ENCODE data around the gene ATG101. TPM values are rescaled to one million over a fixed set of nuclear protein-coding genes. Genes with fewer than 3 reads are reported as not detected.
A peak's percentile ranks its signal among the peaks of the same experiment; 100 is the strongest.

ATG101 gene
- total and polyA plus RNA-seq, 2 of the 13 experiments (the other 11 are each of a cell fraction or from before 2014, with no cell fraction given), result 58.2 to 67.7 TPM

DNA sequence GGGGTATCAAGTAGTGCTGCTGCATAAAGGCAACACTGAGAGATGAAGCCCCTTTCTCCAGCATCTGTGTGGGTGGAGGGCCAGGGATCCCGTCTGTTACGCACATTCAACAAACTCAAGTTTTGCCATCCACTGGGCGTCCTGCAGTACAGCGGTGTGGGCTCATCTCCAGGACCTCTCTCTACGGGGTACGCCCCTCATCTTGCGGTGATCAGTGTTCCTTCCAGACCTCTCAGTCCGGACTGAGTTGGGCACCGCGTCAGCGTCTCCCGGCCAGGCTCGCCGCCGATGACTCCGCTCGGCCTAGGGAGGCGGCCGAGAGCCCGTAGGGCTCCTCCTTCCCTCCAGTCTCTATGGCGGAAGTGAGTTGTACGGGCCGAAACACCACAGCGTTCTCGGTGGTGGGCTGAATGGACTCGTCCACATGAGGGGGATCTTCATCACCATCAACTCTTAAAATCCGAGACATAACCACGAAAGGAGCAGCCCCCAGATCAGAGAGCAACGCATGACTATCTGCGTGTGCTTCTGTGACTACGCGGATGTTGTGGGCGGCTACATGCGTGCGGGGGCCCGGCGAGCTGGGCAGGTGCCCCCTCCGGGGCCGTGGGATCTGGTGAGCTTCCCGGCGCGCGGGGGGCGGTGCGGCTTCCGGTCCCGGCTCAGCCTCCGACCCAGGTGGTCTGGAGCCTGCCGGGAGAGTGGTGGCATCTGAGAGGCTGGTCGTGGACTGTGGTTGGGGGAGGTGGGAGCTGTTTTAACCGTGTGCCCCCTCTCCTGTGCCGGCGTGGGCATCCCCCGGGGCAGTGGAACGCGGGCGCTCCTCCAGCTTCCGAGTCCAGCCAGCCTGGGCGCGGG, at the start of gene ATG101 (continued):
- TF ChIP-seq, protein P1, sequence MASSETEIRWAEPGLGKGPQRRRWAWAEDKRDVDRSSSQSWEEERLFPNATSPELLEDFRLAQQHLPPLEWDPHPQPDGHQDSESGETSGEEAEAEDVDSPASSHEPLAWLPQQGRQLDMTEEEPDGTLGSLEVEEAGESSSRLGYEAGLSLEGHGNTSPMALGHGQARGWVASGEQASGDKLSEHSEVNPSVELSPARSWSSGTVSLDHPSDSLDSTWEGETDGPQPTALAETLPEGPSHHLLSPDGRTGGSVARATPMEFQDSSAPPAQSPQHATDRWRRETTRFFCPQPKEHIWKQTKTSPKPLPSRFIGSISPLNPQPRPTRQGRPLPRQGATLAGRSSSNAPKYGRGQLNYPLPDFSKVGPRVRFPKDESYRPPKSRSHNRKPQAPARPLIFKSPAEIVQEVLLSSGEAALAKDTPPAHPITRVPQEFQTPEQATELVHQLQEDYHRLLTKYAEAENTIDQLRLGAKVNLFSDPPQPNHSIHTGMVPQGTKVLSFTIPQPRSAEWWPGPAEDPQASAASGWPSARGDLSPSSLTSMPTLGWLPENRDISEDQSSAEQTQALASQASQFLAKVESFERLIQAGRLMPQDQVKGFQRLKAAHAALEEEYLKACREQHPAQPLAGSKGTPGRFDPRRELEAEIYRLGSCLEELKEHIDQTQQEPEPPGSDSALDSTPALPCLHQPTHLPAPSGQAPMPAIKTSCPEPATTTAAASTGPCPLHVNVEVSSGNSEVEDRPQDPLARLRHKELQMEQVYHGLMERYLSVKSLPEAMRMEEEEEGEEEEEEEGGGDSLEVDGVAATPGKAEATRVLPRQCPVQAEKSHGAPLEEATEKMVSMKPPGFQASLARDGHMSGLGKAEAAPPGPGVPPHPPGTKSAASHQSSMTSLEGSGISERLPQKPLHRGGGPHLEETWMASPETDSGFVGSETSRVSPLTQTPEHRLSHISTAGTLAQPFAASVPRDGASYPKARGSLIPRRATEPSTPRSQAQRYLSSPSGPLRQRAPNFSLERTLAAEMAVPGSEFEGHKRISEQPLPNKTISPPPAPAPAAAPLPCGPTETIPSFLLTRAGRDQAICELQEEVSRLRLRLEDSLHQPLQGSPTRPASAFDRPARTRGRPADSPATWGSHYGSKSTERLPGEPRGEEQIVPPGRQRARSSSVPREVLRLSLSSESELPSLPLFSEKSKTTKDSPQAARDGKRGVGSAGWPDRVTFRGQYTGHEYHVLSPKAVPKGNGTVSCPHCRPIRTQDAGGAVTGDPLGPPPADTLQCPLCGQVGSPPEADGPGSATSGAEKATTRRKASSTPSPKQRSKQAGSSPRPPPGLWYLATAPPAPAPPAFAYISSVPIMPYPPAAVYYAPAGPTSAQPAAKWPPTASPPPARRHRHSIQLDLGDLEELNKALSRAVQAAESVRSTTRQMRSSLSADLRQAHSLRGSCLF (CRISPR knock-in tag; IDR thresholded peaks at IDR 0.05; ENCODE audit: borderline replicate concordance), result 0 out of 2 replicates have a peak, but pooled peaks have one; percentile 41
- TF ChIP-seq, protein P2, sequence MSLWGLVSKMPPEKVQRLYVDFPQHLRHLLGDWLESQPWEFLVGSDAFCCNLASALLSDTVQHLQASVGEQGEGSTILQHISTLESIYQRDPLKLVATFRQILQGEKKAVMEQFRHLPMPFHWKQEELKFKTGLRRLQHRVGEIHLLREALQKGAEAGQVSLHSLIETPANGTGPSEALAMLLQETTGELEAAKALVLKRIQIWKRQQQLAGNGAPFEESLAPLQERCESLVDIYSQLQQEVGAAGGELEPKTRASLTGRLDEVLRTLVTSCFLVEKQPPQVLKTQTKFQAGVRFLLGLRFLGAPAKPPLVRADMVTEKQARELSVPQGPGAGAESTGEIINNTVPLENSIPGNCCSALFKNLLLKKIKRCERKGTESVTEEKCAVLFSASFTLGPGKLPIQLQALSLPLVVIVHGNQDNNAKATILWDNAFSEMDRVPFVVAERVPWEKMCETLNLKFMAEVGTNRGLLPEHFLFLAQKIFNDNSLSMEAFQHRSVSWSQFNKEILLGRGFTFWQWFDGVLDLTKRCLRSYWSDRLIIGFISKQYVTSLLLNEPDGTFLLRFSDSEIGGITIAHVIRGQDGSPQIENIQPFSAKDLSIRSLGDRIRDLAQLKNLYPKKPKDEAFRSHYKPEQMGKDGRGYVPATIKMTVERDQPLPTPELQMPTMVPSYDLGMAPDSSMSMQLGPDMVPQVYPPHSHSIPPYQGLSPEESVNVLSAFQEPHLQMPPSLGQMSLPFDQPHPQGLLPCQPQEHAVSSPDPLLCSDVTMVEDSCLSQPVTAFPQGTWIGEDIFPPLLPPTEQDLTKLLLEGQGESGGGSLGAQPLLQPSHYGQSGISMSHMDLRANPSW (CRISPR knock-in tag; IDR thresholded peaks at IDR 0.05; ENCODE audit: borderline replicate concordance), result no peak
- TF ChIP-seq GTF3A (CRISPR knock-in tag; conservative IDR thresholded peaks at IDR 0.05) (no peak; the same call in 1 of the 2 replicates), ZNF572 (CRISPR knock-in tag; IDR thresholded peaks at IDR 0.05) (no peak), ZNF772 (CRISPR knock-in tag; IDR thresholded peaks at IDR 0.05) (peak; percentile 55), ZNF224 (CRISPR knock-in tag; IDR thresholded peaks at IDR 0.05) (no peak), ZNF232 (CRISPR knock-in tag; IDR thresholded peaks at IDR 0.05; ENCODE audit: borderline replicate concordance) (no peak; the same call in 1 of the 2 replicates), GATA4 (IDR thresholded peaks at IDR 0.05; ENCODE audit: borderline replicate concordance, low read depth) (peak; percentile 65; the same call in 1 of the 2 replicates), TCF7 (IDR thresholded peaks at IDR 0.05; ENCODE audit: low read depth) (no peak), PRPF4 (IDR thresholded peaks at IDR 0.05; ENCODE audit: low read depth, low read length, poor library complexity, severe bottlenecking) (no peak), ZBTB8A (CRISPR knock-in tag; IDR thresholded peaks at IDR 0.05; ENCODE audit: borderline replicate concordance, low read depth) (no peak)
- TF ChIP-seq, protein P3, sequence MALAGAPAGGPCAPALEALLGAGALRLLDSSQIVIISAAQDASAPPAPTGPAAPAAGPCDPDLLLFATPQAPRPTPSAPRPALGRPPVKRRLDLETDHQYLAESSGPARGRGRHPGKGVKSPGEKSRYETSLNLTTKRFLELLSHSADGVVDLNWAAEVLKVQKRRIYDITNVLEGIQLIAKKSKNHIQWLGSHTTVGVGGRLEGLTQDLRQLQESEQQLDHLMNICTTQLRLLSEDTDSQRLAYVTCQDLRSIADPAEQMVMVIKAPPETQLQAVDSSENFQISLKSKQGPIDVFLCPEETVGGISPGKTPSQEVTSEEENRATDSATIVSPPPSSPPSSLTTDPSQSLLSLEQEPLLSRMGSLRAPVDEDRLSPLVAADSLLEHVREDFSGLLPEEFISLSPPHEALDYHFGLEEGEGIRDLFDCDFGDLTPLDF (CRISPR knock-in tag; IDR thresholded peaks at IDR 0.05), result peak; percentile 84
- TF ChIP-seq, protein P4, sequence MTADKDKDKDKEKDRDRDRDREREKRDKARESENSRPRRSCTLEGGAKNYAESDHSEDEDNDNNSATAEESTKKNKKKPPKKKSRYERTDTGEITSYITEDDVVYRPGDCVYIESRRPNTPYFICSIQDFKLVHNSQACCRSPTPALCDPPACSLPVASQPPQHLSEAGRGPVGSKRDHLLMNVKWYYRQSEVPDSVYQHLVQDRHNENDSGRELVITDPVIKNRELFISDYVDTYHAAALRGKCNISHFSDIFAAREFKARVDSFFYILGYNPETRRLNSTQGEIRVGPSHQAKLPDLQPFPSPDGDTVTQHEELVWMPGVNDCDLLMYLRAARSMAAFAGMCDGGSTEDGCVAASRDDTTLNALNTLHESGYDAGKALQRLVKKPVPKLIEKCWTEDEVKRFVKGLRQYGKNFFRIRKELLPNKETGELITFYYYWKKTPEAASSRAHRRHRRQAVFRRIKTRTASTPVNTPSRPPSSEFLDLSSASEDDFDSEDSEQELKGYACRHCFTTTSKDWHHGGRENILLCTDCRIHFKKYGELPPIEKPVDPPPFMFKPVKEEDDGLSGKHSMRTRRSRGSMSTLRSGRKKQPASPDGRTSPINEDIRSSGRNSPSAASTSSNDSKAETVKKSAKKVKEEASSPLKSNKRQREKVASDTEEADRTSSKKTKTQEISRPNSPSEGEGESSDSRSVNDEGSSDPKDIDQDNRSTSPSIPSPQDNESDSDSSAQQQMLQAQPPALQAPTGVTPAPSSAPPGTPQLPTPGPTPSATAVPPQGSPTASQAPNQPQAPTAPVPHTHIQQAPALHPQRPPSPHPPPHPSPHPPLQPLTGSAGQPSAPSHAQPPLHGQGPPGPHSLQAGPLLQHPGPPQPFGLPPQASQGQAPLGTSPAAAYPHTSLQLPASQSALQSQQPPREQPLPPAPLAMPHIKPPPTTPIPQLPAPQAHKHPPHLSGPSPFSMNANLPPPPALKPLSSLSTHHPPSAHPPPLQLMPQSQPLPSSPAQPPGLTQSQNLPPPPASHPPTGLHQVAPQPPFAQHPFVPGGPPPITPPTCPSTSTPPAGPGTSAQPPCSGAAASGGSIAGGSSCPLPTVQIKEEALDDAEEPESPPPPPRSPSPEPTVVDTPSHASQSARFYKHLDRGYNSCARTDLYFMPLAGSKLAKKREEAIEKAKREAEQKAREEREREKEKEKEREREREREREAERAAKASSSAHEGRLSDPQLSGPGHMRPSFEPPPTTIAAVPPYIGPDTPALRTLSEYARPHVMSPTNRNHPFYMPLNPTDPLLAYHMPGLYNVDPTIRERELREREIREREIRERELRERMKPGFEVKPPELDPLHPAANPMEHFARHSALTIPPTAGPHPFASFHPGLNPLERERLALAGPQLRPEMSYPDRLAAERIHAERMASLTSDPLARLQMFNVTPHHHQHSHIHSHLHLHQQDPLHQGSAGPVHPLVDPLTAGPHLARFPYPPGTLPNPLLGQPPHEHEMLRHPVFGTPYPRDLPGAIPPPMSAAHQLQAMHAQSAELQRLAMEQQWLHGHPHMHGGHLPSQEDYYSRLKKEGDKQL (CRISPR knock-in tag; IDR thresholded peaks at IDR 0.05; ENCODE audit: low read depth), result no peak

Measured in HepG2 (cell line).